Suppressor macrophage (primary cell): Measurements from ENCODE around the gene GPR156.
"Not testable (repeated sequence)": the region's sequence is repeated elsewhere in the genome, so short reads cannot be mapped to it uniquely, and the experiment has no call there.

ENCODE experiments used
- DNase-seq, 4 experiments: peaks; one replicate each; pipeline ENCODE4 v3.0.0-alpha.2; 2020 to 2022

The GPR156 gene

GRCh38 chr3:120157113-120157512 is 127.9 kb downstream of the GPR156 start:
- DNase-seq = no peak

- no peak for DNase-seq
These were observed 128.3 kb downstream of the GPR156 start for GRCh38 chr3:120156699-120157098.

- not testable (repeated sequence) for DNase-seq
These were observed 129.3 kb downstream of the GPR156 start for GRCh38 chr3:120155694-120156093.

- DNase-seq = no peak
These were observed 129.9 kb downstream of the GPR156 start for GRCh38 chr3:120155108-120155507.

GRCh38 chr3:120153294-120153693 is 131.7 kb downstream of the GPR156 start:
- DNase-seq = no peak

- DNase-seq = no peak
These were observed 133.2 kb downstream of the GPR156 start for GRCh38 chr3:120151791-120152190.

- no peak for DNase-seq
These were observed 136.7 kb downstream of the GPR156 start for GRCh38 chr3:120148187-120148949.

GRCh38 chr3:120147072-120147871 is 137.8 kb downstream of the GPR156 start:
- DNase-seq = no peak

- peak in 3 of 4 experiments; percentile 30 to 34 (median 30) for DNase-seq
These were observed 139.3 kb downstream of the GPR156 start for GRCh38 chr3:120145542-120146285.

- no peak for DNase-seq
These were observed 140.8 kb downstream of the GPR156 start for GRCh38 chr3:120144267-120144666.

- no peak for DNase-seq
These were observed 141.3 kb downstream of the GPR156 start for GRCh38 chr3:120143676-120144075.

- DNase-seq = no peak
These were observed 142.8 kb downstream of the GPR156 start for GRCh38 chr3:120142236-120142635.

- DNase-seq = no peak
These were observed 144.8 kb downstream of the GPR156 start for GRCh38 chr3:120140098-120140742.

- no peak for DNase-seq
These were observed 145.9 kb downstream of the GPR156 start for GRCh38 chr3:120139140-120139539.

GRCh38 chr3:120137548-120137947 is 147.5 kb downstream of the GPR156 start:
- DNase-seq = no peak

- DNase-seq = no peak
These were observed 154.4 kb downstream of the GPR156 start for GRCh38 chr3:120130656-120131055.

- peak in 2 of 4 experiments; percentile 4 for DNase-seq
These were observed 155.1 kb downstream of the GPR156 start for GRCh38 chr3:120129718-120130513.

GRCh38 chr3:120129051-120129450 is 156.0 kb downstream of the GPR156 start:
- no peak for DNase-seq

GRCh38 chr3:120125992-120126391 is 159.0 kb downstream of the GPR156 start:
- no peak for DNase-seq

- DNase-seq = no peak
These were observed 165.0 kb downstream of the GPR156 start for GRCh38 chr3:120119846-120120510.
